Ascending aorta (tissue), 2 donors: ENCODE data around the gene STAT4. TPM values are rescaled to one million over a fixed set of nuclear protein-coding genes. Genes with fewer than 3 reads are reported as not detected.

Source experiments
- DNase-seq, 2 donors: peaks; one replicate each; pipeline ENCODE4 v3.0.0-alpha.2; 2019; ENCODE audit warnings: low spot score in 2 of 2
- H3K27ac ChIP-seq, 2 donors: fragments of 200-600 bp; sonication (generic); one replicate each; pipeline ENCODE4 v1.5.1; 2016 to 2017; ENCODE audit warnings: mild to moderate bottlenecking in 1 of 2
- H3K27me3 ChIP-seq: fragments of 200-600 bp; sonication (generic); one replicate; pipeline ENCODE4 v1.5.1; 2017
- H3K36me3 ChIP-seq, 2 donors: fragments of 200-600 bp; sonication (generic); one replicate each; pipeline ENCODE4 v1.5.1; 2016
- H3K4me1 ChIP-seq, 2 donors: fragments of 200-600 bp; sonication (generic); one replicate each; pipeline ENCODE4 v1.5.1; 2016 to 2017; ENCODE audit warnings: mild to moderate bottlenecking in 1 of 2
- H3K4me3 ChIP-seq, 2 donors: fragments of 200-600 bp; sonication (generic); one replicate each; pipeline ENCODE4 v1.5.1; 2016 to 2017; ENCODE audit warnings: mild to moderate bottlenecking in 1 of 2
- H3K9me3 ChIP-seq, 2 donors: fragments of 200-600 bp; sonication (generic); one replicate each; pipeline ENCODE4 v1.5.1; 2016
- intact Hi-C: fragments of 100-400 bp; cut with DNase I; formaldehyde crosslinking; loops from one replicate; pipeline ENCODE4 v1.15.1; 2023
- total RNA-seq: library from RNA; depleted of rRNA; stranded (reverse); fragments of >200 nt; gene quantifications from one replicate; pipeline ENCODE4 v1.1.0, GENCODE V29; 2016
- TF ChIP-seq, protein P1 (sequence below), 3 experiments: fragments of 200-600 bp in 2 of 3; fragments of 450-650 bp in 1 of 3; sonication (generic) in 2 of 3; IDR thresholded peaks; one replicate each; pipeline ENCODE4 v1.5.1; 2016 to 2019; ENCODE audit warnings: antibody characterized with exemption in 3 of 3, mild to moderate bottlenecking in 1 of 3, moderate library complexity in 1 of 3

The STAT4 gene
- total RNA-seq, 1 donor from 2014 or later, result 0.85 TPM

DNA sequence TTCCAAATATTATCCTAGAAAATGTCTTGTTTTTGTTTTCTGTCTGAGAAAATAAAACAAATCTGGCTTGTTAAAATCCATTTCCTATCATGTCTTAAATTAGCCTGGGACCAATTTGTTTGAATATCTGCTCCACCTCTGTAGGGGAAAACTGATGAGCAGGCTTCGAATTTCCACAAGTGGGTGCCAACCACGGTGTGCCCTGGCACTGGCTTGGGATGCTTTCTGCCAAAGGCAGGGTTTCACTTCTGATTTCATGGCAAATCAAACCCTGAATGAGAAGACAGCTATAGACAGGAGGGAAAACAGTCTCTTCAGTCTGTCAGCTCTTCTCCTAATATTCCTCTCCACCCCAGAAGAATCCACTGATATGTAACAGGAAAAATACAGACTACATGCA is 33.7 kb upstream of the STAT4 start:
- intact Hi-C loops, result no loop called here
- H3K36me3 ChIP-seq, result no peaks in the 10 kb centered on the region
- H3K27ac ChIP-seq, result no peak overlapping the region
- H3K9me3 ChIP-seq, result no peaks in the 10 kb centered on the region
- H3K4me1 ChIP-seq, result peaks cover 0 to 12% of the 10 kb centered on the region in 2 donors
- TF ChIP-seq, protein P1, sequence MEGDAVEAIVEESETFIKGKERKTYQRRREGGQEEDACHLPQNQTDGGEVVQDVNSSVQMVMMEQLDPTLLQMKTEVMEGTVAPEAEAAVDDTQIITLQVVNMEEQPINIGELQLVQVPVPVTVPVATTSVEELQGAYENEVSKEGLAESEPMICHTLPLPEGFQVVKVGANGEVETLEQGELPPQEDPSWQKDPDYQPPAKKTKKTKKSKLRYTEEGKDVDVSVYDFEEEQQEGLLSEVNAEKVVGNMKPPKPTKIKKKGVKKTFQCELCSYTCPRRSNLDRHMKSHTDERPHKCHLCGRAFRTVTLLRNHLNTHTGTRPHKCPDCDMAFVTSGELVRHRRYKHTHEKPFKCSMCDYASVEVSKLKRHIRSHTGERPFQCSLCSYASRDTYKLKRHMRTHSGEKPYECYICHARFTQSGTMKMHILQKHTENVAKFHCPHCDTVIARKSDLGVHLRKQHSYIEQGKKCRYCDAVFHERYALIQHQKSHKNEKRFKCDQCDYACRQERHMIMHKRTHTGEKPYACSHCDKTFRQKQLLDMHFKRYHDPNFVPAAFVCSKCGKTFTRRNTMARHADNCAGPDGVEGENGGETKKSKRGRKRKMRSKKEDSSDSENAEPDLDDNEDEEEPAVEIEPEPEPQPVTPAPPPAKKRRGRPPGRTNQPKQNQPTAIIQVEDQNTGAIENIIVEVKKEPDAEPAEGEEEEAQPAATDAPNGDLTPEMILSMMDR (IDR thresholded peaks at IDR 0.05), result no peak
- H3K27me3 ChIP-seq, result no peaks in the 10 kb centered on the region
- no peak for DNase-seq
- no peak overlapping the region for H3K4me3 ChIP-seq

DNA sequence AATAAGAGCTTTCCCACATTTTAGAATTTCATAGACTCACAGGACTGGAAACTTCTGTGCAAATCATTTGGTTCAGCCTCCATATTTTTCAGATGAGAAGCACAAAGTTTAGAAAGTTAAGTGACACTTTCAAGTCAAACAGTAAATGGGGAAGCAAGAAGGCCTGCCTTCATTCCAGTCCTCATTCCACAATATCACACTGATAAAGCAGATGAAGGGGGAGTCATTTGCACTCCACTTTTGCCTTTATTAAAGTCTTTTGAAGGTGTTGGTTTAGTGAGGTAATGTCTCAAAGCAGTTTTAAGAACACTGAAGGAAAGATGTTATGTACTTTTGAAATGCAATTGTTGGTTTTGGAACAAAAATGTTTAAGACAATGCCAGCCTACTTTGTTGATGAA is 32.7 kb upstream of the STAT4 start:
- no peaks in the 10 kb centered on the region for H3K9me3 ChIP-seq
- H3K4me3 ChIP-seq, result no peak overlapping the region
- intact Hi-C loops, result no loop called here
- H3K27ac ChIP-seq, result peak overlapping the region in 1 of 2 donors; percentile 47
- DNase-seq, result no peak
- H3K27me3 ChIP-seq, result no peaks in the 10 kb centered on the region
- H3K4me1 ChIP-seq, result peaks cover 0 to 12% of the 10 kb centered on the region in 2 donors
- TF ChIP-seq, protein P1 (IDR thresholded peaks at IDR 0.05), result no peak
- H3K36me3 ChIP-seq, result no peaks in the 10 kb centered on the region

DNA sequence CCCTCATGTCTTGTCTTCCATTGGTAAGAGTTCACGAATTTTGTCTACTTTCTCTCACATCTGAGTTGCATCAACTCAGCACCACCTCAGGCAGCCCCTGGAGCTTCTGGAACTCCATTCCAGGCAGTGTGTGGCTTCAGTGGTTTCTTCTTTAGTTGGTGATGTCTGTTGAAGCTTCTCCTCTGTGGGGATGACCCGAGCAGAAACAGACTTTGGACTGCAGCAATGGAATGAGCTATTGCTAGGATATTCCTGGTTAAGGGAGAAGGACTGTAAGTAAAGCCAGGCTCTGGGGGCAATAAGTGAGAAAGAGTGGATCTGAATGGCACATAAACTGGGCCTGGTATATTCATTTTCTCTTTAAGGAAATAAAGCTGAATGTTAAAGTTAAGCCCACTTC is 32.3 kb upstream of the STAT4 start:
- H3K4me1 ChIP-seq, result peaks cover 0 to 12% of the 10 kb centered on the region in 2 donors
- H3K27ac ChIP-seq, result peak overlapping the region in 1 of 2 donors; percentile 47
- TF ChIP-seq, protein P1 (IDR thresholded peaks at IDR 0.05), result no peak
- H3K27me3 ChIP-seq, result no peaks in the 10 kb centered on the region
- DNase-seq, result no peak
- no peak overlapping the region for H3K4me3 ChIP-seq
- no peaks in the 10 kb centered on the region for H3K36me3 ChIP-seq
- intact Hi-C loops, result no loop called here
- no peaks in the 10 kb centered on the region for H3K9me3 ChIP-seq

- Histone ChIP-seq H3K9me3 (no peaks in the 10 kb centered on the region), H3K4me3 (no peak overlapping the region), H3K27me3 (no peaks in the 10 kb centered on the region), H3K4me1 (peaks cover 0 to 12% of the 10 kb centered on the region in 2 donors), H3K36me3 (no peaks in the 10 kb centered on the region), H3K27ac (no peak overlapping the region)
- intact Hi-C loops, result no loop called here
- TF ChIP-seq, protein P1 (IDR thresholded peaks at IDR 0.05), result no peak
- DNase-seq, result no peak
Observed at GRCh38 chr2:191180713-191181112, 29.9 kb upstream of the STAT4 start.

DNA sequence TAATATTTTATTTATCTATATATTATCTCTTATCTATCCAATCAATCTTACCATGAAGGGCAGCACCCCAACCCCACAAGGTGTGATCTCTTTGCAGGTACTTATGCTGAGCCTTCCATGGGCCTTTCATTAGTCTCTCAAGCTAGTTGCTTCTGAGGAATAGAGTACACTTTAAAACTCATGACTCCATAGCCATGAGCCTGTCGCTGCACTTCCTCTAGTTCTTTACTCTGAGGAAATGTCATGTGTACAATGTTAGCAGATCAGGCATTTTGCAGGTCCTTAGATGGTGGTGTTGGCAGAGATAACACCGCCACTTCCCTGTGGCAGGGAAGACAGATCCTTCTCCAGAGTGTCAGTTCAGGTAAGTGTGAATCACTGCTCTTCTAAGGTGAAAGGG is 29.5 kb upstream of the STAT4 start:
- Histone ChIP-seq H3K27me3 (no peaks in the 10 kb centered on the region), H3K36me3 (no peaks in the 10 kb centered on the region), H3K4me3 (no peak overlapping the region), H3K27ac (no peak overlapping the region), H3K9me3 (no peaks in the 10 kb centered on the region), H3K4me1 (peaks cover 0 to 12% of the 10 kb centered on the region in 2 donors)
- intact Hi-C loops, result no loop called here
- TF ChIP-seq, protein P1 (IDR thresholded peaks at IDR 0.05), result no peak
- DNase-seq, result no peak
